ENCODE measurements around the gene ATF5. TPM values are rescaled to one million over a fixed set of nuclear protein-coding genes. Genes with fewer than 3 reads are reported as not detected.

The ATF5 gene
- total and polyA plus RNA-seq, 4 donors = 7.0 to 49.1 (median 33.9) TPM

- no peaks in the 10 kb centered on the region for H3K9me3 ChIP-seq (ENCODE audit: control insufficient read depth in 4 of 4, insufficient read depth in 3 of 4, low read length in 3 of 4)
- DNase-seq (no peak), ATAC-seq (ENCODE audit: insufficient read depth, low FRiP score) (no peak)
- no peak overlapping the region for H3K4me3 ChIP-seq
- H3K36me3 ChIP-seq (ENCODE audit: control insufficient read depth in 4 of 4, insufficient read depth in 4 of 4, low read length in 4 of 4) = peaks cover 0 to 14% (median 2%) of the 10 kb centered on the region in 4 donors
- H3K27me3 ChIP-seq (ENCODE audit: control insufficient read depth in 3 of 3, insufficient read depth in 3 of 3, low read length in 2 of 3) = peaks cover 0 to 3% (median 0%) of the 10 kb centered on the region in 3 donors
- H3K4me1 ChIP-seq (ENCODE audit: control insufficient read depth in 5 of 5, insufficient read depth in 5 of 5, low read length in 5 of 5) = peaks cover 0 to 2% (median 0%) of the 10 kb centered on the region in 5 donors
- 85 to 87% methylated on average over 6 of the region's 6 CpGs for WGBS, 2 donors
- no peak overlapping the region for H3K27ac ChIP-seq (ENCODE audit: low read depth in 1 of 2, low read length in 1 of 2)
- no peak overlapping the region for H3K9ac ChIP-seq (ENCODE audit: insufficient read depth in 1 of 2, low read length in 2 of 2)
- TF ChIP-seq CTCF (IDR thresholded peaks at IDR 0.05; ENCODE audit: control extremely low read depth, extremely low read depth) = no peak
Measured at GRCh38 chr19:49972841-49973240, 43.8 kb downstream of the ATF5 start.

- ATAC-seq (ENCODE audit: insufficient read depth, low FRiP score) = no peak
- H3K9ac ChIP-seq (ENCODE audit: insufficient read depth in 1 of 2, low read length in 2 of 2) = no peak overlapping the region
- H3K36me3 ChIP-seq (ENCODE audit: control insufficient read depth in 4 of 4, insufficient read depth in 4 of 4, low read length in 4 of 4) = peaks cover 0 to 23% (median 4%) of the 10 kb centered on the region in 4 donors
- H3K4me3 ChIP-seq = no peak overlapping the region
- H3K27me3 ChIP-seq (ENCODE audit: control insufficient read depth in 3 of 3, insufficient read depth in 3 of 3, low read length in 2 of 3) = peaks cover 0 to 3% (median 0%) of the 10 kb centered on the region in 3 donors
- DNase-seq = no peak
- no peak overlapping the region for H3K27ac ChIP-seq (ENCODE audit: low read depth in 1 of 2, low read length in 1 of 2)
- H3K9me3 ChIP-seq (ENCODE audit: control insufficient read depth in 4 of 4, insufficient read depth in 3 of 4, low read length in 3 of 4) = no peaks in the 10 kb centered on the region
- H3K4me1 ChIP-seq (ENCODE audit: control insufficient read depth in 5 of 5, insufficient read depth in 5 of 5, low read length in 5 of 5) = peaks cover 0 to 2% (median 0%) of the 10 kb centered on the region in 5 donors
- no peak for TF ChIP-seq CTCF (IDR thresholded peaks at IDR 0.05; ENCODE audit: control extremely low read depth, extremely low read depth)
- 54 to 74% methylated on average over 18 of the region's 18 CpGs for WGBS, 2 donors
Measured at GRCh38 chr19:49973987-49974386, 45.0 kb downstream of the ATF5 start.

- peaks cover 0 to 28% (median 6%) of the 10 kb centered on the region in 4 donors for H3K36me3 ChIP-seq (ENCODE audit: control insufficient read depth in 4 of 4, insufficient read depth in 4 of 4, low read length in 4 of 4)
- H3K27me3 ChIP-seq (ENCODE audit: control insufficient read depth in 3 of 3, insufficient read depth in 3 of 3, low read length in 2 of 3) = no peaks in the 10 kb centered on the region
- DNase-seq (no peak), ATAC-seq (ENCODE audit: insufficient read depth, low FRiP score) (no peak)
- WGBS, 2 donors = 88 to 93% methylated on average over 7 of the region's 7 CpGs
- no peak overlapping the region for H3K27ac ChIP-seq (ENCODE audit: low read depth in 1 of 2, low read length in 1 of 2)
- TF ChIP-seq CTCF (IDR thresholded peaks at IDR 0.05; ENCODE audit: control extremely low read depth, extremely low read depth) = no peak
- H3K4me3 ChIP-seq = no peak overlapping the region
- H3K9ac ChIP-seq (ENCODE audit: insufficient read depth in 1 of 2, low read length in 2 of 2) = no peak overlapping the region
- H3K4me1 ChIP-seq (ENCODE audit: control insufficient read depth in 5 of 5, insufficient read depth in 5 of 5, low read length in 5 of 5) = peaks cover 0 to 2% (median 0%) of the 10 kb centered on the region in 5 donors
- H3K9me3 ChIP-seq (ENCODE audit: control insufficient read depth in 4 of 4, insufficient read depth in 3 of 4, low read length in 3 of 4) = no peaks in the 10 kb centered on the region
Measured at GRCh38 chr19:49975051-49975450, 46.0 kb downstream of the ATF5 start.

- Histone ChIP-seq H3K4me1 (ENCODE audit: control insufficient read depth in 5 of 5, insufficient read depth in 5 of 5, low read length in 5 of 5) (peaks cover 0 to 2% (median 0%) of the 10 kb centered on the region in 5 donors), H3K36me3 (ENCODE audit: control insufficient read depth in 4 of 4, insufficient read depth in 4 of 4, low read length in 4 of 4) (peaks cover under 1 to 29% (median 6%) of the 10 kb centered on the region in 4 donors), H3K9ac (ENCODE audit: insufficient read depth in 1 of 2, low read length in 2 of 2) (no peak overlapping the region), H3K27me3 (ENCODE audit: control insufficient read depth in 3 of 3, insufficient read depth in 3 of 3, low read length in 2 of 3) (no peaks in the 10 kb centered on the region), H3K9me3 (ENCODE audit: control insufficient read depth in 4 of 4, insufficient read depth in 3 of 4, low read length in 3 of 4) (no peaks in the 10 kb centered on the region), H3K4me3 (no peak overlapping the region), H3K27ac (ENCODE audit: low read depth in 1 of 2, low read length in 1 of 2) (no peak overlapping the region)
- TF ChIP-seq CTCF (IDR thresholded peaks at IDR 0.05; ENCODE audit: control extremely low read depth, extremely low read depth) = no peak
- ATAC-seq (ENCODE audit: insufficient read depth, low FRiP score) = no peak
- 79 to 85% methylated on average over 3 of the region's 3 CpGs for WGBS, 2 donors
- no peak for DNase-seq
Measured at GRCh38 chr19:49976496-49976895, 47.5 kb downstream of the ATF5 start.

Measured in lung (tissue), 12 donors.